HTR-8/SVneo (cell line): ENCODE measurements around the gene RBMS3.
A peak's percentile ranks its signal among the peaks of the same experiment; 100 is the strongest.

Experiments
- DNase-seq: peaks from one replicate; pipeline ENCODE4 v3.0.0; 2011; ENCODE audit warnings: low spot score, mixed read lengths; ENCODE audit not compliant: insufficient read length
- FAIRE-seq: peaks from 2 replicates; lab custom pipeline; 2011; peaks lifted over from hg19 to GRCh38; lab: Jason Lieb, UNC

The RBMS3 gene

GRCh38 chr3:29414468-29415224 lies 133.8 kb downstream of the RBMS3 start:
- no peak for FAIRE-seq
- no peak for DNase-seq

GRCh38 chr3:29415482-29416223 lies 134.8 kb downstream of the RBMS3 start:
- FAIRE-seq (no peak), DNase-seq (no peak)

- no peak for FAIRE-seq
- no peak for DNase-seq
Observed at GRCh38 chr3:29416514-29416913, 135.6 kb downstream of the RBMS3 start.

- FAIRE-seq, result peak; percentile 87
Observed at GRCh38 chr3:29420106-29420505, 139.2 kb downstream of the RBMS3 start.

GRCh38 chr3:29426302-29427226 lies 145.7 kb downstream of the RBMS3 start:
- FAIRE-seq (no peak), DNase-seq (no peak)

More at GRCh38 chr3:29420106-29420505, 139.2 kb downstream of the RBMS3 start:
- peak; percentile 44 for DNase-seq

- FAIRE-seq, result no peak
- no peak for DNase-seq
Observed at GRCh38 chr3:29427266-29428103, 146.6 kb downstream of the RBMS3 start.

GRCh38 chr3:29429055-29429679 lies 148.3 kb downstream of the RBMS3 start:
- DNase-seq, result no peak
- FAIRE-seq, result no peak

GRCh38 chr3:29430558-29430971 lies 149.7 kb downstream of the RBMS3 start:
- FAIRE-seq, result no peak
- DNase-seq, result peak; percentile 13

- FAIRE-seq, result no peak
- DNase-seq, result no peak
Observed at GRCh38 chr3:29436612-29437323, 155.9 kb downstream of the RBMS3 start.

GRCh38 chr3:29438580-29438979 lies 157.7 kb downstream of the RBMS3 start:
- no peak for FAIRE-seq
- DNase-seq, result no peak

- FAIRE-seq, result no peak
- DNase-seq, result peak; percentile 23
Observed at GRCh38 chr3:29440413-29441305, 159.8 kb downstream of the RBMS3 start.

GRCh38 chr3:29441422-29441821 lies 160.6 kb downstream of the RBMS3 start:
- DNase-seq (no peak), FAIRE-seq (no peak)

- DNase-seq (no peak), FAIRE-seq (no peak)
Observed at GRCh38 chr3:29447946-29448627, 167.2 kb downstream of the RBMS3 start.

- DNase-seq (no peak), FAIRE-seq (no peak)
Observed at GRCh38 chr3:29451920-29452319, 171.0 kb downstream of the RBMS3 start.

GRCh38 chr3:29452934-29453283 lies 172.0 kb downstream of the RBMS3 start:
- FAIRE-seq (no peak), DNase-seq (no peak)

- no peak for FAIRE-seq
- DNase-seq, result no peak
Observed at GRCh38 chr3:29453284-29454001, 172.6 kb downstream of the RBMS3 start.
